ENCODE results near the gene DCANP1. TPM values are rescaled to one million over a fixed set of nuclear protein-coding genes. Genes with fewer than 3 reads are reported as not detected.

The DCANP1 gene
- total and polyA plus RNA-seq, 2 of the 13 experiments (the other 11 are each of a cell fraction or from before 2014, with no cell fraction given), result not detected

GRCh38 chr5:135482381-135482933 is 35.3 kb upstream of the DCANP1 start (continued):
- TF ChIP-seq ZNF646 (CRISPR knock-in tag; IDR thresholded peaks at IDR 0.05) (no peak), BORCS8-MEF2B (CRISPR knock-in tag; IDR thresholded peaks at IDR 0.05) (peak; percentile 79; the same call in 1 of the 2 replicates), TMF1 (CRISPR knock-in tag; IDR thresholded peaks at IDR 0.05; ENCODE audit: low read depth) (no peak), ZNF570 (CRISPR knock-in tag; IDR thresholded peaks at IDR 0.05; ENCODE audit: borderline replicate concordance) (no peak), ZNF264 (CRISPR knock-in tag; IDR thresholded peaks at IDR 0.05) (peak; percentile 74; the same call in 1 of the 2 replicates), HMG20B (CRISPR knock-in tag; conservative IDR thresholded peaks at IDR 0.05) (peak; percentile 84), E2F5 (CRISPR knock-in tag; conservative IDR thresholded peaks at IDR 0.05) (no peak), CREBL2 (CRISPR knock-in tag; IDR thresholded peaks at IDR 0.05; ENCODE audit: borderline replicate concordance) (no peak), ZNF512B (CRISPR knock-in tag; IDR thresholded peaks at IDR 0.05; ENCODE audit: borderline replicate concordance) (peak; percentile 78; the same call in 1 of the 2 replicates), ZFP41 (CRISPR knock-in tag; IDR thresholded peaks at IDR 0.05; ENCODE audit: borderline replicate concordance) (no peak), ZNF343 (CRISPR knock-in tag; IDR thresholded peaks at IDR 0.05) (no peak), PBX2 (CRISPR knock-in tag; IDR thresholded peaks at IDR 0.05) (no peak), SATB2 (CRISPR knock-in tag; IDR thresholded peaks at IDR 0.05) (no peak)

Measured in HepG2 (cell line).